Ovary (tissue), 9 donors: ENCODE data around the gene APBA3. TPM values are rescaled to one million over a fixed set of nuclear protein-coding genes. Genes with fewer than 3 reads are reported as not detected.

Experiments
- DNase-seq, 5 donors: peaks; one replicate each; pipeline ENCODE4 v3.0.0-alpha.2; 2019 to 2020
- H3K27ac ChIP-seq, 2 donors: fragments of 200-600 bp; one replicate each; pipeline versions ENCODE4 v1.5.1 to v1.8.0; 2019 to 2022
- H3K27me3 ChIP-seq: fragments of 200-600 bp; one replicate; pipeline ENCODE4 v1.8.0; 2022
- H3K36me3 ChIP-seq: fragments of 200-600 bp; sonication (generic); one replicate; pipeline ENCODE4 v1.5.1; 2019
- H3K4me1 ChIP-seq: one replicate; pipeline ENCODE4 v1.8.1; 2013; ENCODE audit warnings: mild to moderate bottlenecking, moderate library complexity; ENCODE audit not compliant: insufficient read depth
- H3K4me3 ChIP-seq: fragments of 200-600 bp; sonication (generic); one replicate; pipeline ENCODE4 v1.5.1; 2017
- H3K9me3 ChIP-seq, 2 donors: fragments of 200-600 bp in 1 of 2; sonication (generic) in 1 of 2; one replicate each; pipeline versions ENCODE4 v1.5.1 to v1.8.1; 2013 to 2019; ENCODE audit warnings: mild to moderate bottlenecking in 1 of 2, moderate library complexity in 1 of 2
- EP300 ChIP-seq: sonication (generic); formaldehyde crosslinking; IDR thresholded peaks from one replicate; pipeline ENCODE4 v1.6.1; 2017; ENCODE audit warnings: antibody characterized with exemption
- POLR2A ChIP-seq: fragments of 450-650 bp; IDR thresholded peaks from one replicate; pipeline ENCODE4 v1.6.1; 2017; ENCODE audit warnings: antibody characterized with exemption, mild to moderate bottlenecking, moderate library complexity
- WGBS, 3 donors: extraction: QIAGEN DNeasy Blood & Tissue Kit in 1 of 3; methylation state at CpG; one replicate each; pipeline versions ENCODE4 v1.1.5 to v1.1.7; 2013 to 2017; 5-methylcytosine and 5-hydroxymethylcytosine counted together
- intact Hi-C, 4 donors: fragments of 100-400 bp; cut with DNase I; formaldehyde crosslinking; loops; one replicate each; pipeline versions ENCODE4 v1.11.0 to v1.15.1; 2022 to 2023
- polyA plus RNA-seq, 2 donors: library from polyadenylated mRNA; stranded (reverse); fragments of 200-250 nt in 1 of 2; fragments of 350-450 nt in 1 of 2; fragmentation: Illumina TruSeq in 1 of 2; extraction: RNeasy Lipid Tissue Mini Kit (QIAGEN cat#74804) in 1 of 2; gene quantifications; one replicate each; pipeline ENCODE4 v1.2.3, GENCODE V29; 2013 to 2014
- total RNA-seq, 7 donors: library from RNA; depleted of rRNA in 2 of 7; stranded (reverse); fragments of >200 nt in 2 of 7; fragmentation: NEBNext Ultra II Directional in 3 of 7; extraction: Animal tissue kit (Norgen Biotek cat#: 25700) in 3 of 7; gene quantifications; one replicate each; pipeline versions ENCODE4 v1.1.0 to v1.2.4, GENCODE V29; 2016 to 2023
- TF ChIP-seq, protein P1 (sequence below), 3 donors: fragments of 450-650 bp in 2 of 3; fragments of 200-600 bp in 1 of 3; IDR thresholded peaks; one replicate each; pipeline versions ENCODE4 v1.5.1 to v1.8.0; 2016 to 2022; ENCODE audit warnings: antibody characterized with exemption in 3 of 3, mild to moderate bottlenecking in 1 of 3
- donor health status: DM: no; HTN: no; CAD: no; lungs with moderate emphysema.
- donor health status: DM: no; HTN: no; CAD: no.
- donor health status: Bipolar disorder and iron deficiency.
- donor health status: DM: yes; HTN: yes; CAD: no.
- donor health status: DM: no; HTN: no; CAD: no.
- donor health status: DM: yes; HTN: yes; CAD: no.

APBA3 gene
- total and polyA plus RNA-seq, 9 donors = 0.88 to 25.4 (median 20.2) TPM

DNA sequence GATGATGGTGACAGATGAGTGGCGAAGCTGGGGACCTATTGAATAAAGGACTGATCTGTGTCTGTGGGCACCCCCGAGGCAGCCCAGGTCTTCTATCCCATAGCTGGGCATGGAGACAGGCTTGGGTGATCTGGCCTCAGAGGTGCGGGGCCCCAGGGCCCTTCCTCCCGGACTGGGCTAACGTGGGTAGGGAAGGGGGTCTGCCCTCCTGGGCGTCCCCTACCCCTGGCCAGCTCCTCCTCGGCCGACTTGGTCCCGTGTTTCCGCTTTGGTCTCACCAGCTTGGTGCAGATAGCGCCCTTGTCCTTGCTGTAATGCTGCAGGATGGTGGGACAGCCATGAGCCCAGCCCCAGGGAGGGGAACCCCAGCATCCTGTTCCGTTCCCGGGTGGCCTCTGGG, 21.4 kb upstream of the APBA3 start:
- no peak for DNase-seq
- no peak overlapping the region for H3K4me3 ChIP-seq
- TF ChIP-seq, protein P1, sequence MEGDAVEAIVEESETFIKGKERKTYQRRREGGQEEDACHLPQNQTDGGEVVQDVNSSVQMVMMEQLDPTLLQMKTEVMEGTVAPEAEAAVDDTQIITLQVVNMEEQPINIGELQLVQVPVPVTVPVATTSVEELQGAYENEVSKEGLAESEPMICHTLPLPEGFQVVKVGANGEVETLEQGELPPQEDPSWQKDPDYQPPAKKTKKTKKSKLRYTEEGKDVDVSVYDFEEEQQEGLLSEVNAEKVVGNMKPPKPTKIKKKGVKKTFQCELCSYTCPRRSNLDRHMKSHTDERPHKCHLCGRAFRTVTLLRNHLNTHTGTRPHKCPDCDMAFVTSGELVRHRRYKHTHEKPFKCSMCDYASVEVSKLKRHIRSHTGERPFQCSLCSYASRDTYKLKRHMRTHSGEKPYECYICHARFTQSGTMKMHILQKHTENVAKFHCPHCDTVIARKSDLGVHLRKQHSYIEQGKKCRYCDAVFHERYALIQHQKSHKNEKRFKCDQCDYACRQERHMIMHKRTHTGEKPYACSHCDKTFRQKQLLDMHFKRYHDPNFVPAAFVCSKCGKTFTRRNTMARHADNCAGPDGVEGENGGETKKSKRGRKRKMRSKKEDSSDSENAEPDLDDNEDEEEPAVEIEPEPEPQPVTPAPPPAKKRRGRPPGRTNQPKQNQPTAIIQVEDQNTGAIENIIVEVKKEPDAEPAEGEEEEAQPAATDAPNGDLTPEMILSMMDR (IDR thresholded peaks at IDR 0.05) = no peak
- TF ChIP-seq POLR2A (no peak), EP300 (no peak)
- H3K36me3 ChIP-seq = no peaks in the 10 kb centered on the region
- no peaks in the 10 kb centered on the region for H3K27me3 ChIP-seq
- no peaks in the 10 kb centered on the region for H3K4me1 ChIP-seq
- 78 to 86% (median 82%) methylated on average over 13 of the region's 13 CpGs for WGBS, 3 donors
- H3K27ac ChIP-seq = no peak overlapping the region
- intact Hi-C loops = no loop called here
- peaks cover 0 to 14% of the 10 kb centered on the region in 2 donors for H3K9me3 ChIP-seq

DNA sequence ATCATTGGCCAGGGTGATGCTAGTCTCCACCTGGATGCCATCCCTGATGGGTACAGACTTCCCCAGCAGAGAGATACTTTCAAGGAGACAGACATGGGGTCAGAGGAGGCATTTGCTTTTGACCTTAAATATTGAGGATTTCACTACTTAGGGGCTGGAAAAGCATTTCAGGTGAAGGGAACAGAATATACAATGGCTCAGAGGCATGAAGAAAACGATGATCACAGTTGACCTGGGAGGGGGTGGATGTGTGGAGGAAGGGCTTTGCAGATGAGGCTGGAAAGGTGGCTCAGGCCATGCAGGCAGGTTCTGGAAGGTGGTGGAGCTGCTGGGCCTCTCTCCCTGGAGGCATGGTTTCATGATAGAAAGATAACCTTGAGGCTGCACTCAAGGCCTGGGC, 20.8 kb upstream of the APBA3 start:
- H3K4me1 ChIP-seq = no peaks in the 10 kb centered on the region
- H3K36me3 ChIP-seq = no peaks in the 10 kb centered on the region
- H3K9me3 ChIP-seq = peaks cover 0 to 14% of the 10 kb centered on the region in 2 donors
- WGBS, 3 donors = 89 to 94% (median 90%) methylated on average over 1 of the region's 1 CpG
- intact Hi-C loops = no loop called here
- TF ChIP-seq POLR2A (no peak), EP300 (no peak)
- TF ChIP-seq, protein P1 (IDR thresholded peaks at IDR 0.05) = no peak
- H3K4me3 ChIP-seq = no peak overlapping the region
- DNase-seq = no peak
- H3K27ac ChIP-seq = no peak overlapping the region
- H3K27me3 ChIP-seq = no peaks in the 10 kb centered on the region

- Histone ChIP-seq H3K4me3 (no peak overlapping the region), H3K27ac (no peak overlapping the region)
Measured at GRCh38 chr19:3781603-3782002, 20.1 kb upstream of the APBA3 start.

GRCh38 chr19:3780786-3781304, 19.4 kb upstream of the APBA3 start:
- H3K27me3 ChIP-seq = no peaks in the 10 kb centered on the region
- no peak overlapping the region for H3K27ac ChIP-seq
- no peaks in the 10 kb centered on the region for H3K4me1 ChIP-seq
- H3K36me3 ChIP-seq = no peaks in the 10 kb centered on the region
- no peak overlapping the region for H3K4me3 ChIP-seq
- TF ChIP-seq, protein P1 (IDR thresholded peaks at IDR 0.05) = no peak
- TF ChIP-seq EP300 (no peak), POLR2A (no peak)
- intact Hi-C loops = no loop called here
- 83 to 90% (median 86%) methylated on average over 9 of the region's 9 CpGs for WGBS, 3 donors
- no peak for DNase-seq
- H3K9me3 ChIP-seq = peaks cover 0 to 14% of the 10 kb centered on the region in 2 donors

More at GRCh38 chr19:3781603-3782002, 20.1 kb upstream of the APBA3 start:
- H3K36me3 ChIP-seq = no peaks in the 10 kb centered on the region
- peaks cover 0 to 14% of the 10 kb centered on the region in 2 donors for H3K9me3 ChIP-seq
- 95 to 99% (median 95%) methylated on average over 2 of the region's 2 CpGs for WGBS, 3 donors
- intact Hi-C loops = no loop called here
- TF ChIP-seq POLR2A = no peak
- TF ChIP-seq EP300 = no peak
- TF ChIP-seq, protein P1 (IDR thresholded peaks at IDR 0.05) = no peak
- H3K27me3 ChIP-seq = no peaks in the 10 kb centered on the region
- no peak for DNase-seq
- H3K4me1 ChIP-seq = no peaks in the 10 kb centered on the region
